ENCODE data around the gene IDH1.

IDH1 gene

DNA sequence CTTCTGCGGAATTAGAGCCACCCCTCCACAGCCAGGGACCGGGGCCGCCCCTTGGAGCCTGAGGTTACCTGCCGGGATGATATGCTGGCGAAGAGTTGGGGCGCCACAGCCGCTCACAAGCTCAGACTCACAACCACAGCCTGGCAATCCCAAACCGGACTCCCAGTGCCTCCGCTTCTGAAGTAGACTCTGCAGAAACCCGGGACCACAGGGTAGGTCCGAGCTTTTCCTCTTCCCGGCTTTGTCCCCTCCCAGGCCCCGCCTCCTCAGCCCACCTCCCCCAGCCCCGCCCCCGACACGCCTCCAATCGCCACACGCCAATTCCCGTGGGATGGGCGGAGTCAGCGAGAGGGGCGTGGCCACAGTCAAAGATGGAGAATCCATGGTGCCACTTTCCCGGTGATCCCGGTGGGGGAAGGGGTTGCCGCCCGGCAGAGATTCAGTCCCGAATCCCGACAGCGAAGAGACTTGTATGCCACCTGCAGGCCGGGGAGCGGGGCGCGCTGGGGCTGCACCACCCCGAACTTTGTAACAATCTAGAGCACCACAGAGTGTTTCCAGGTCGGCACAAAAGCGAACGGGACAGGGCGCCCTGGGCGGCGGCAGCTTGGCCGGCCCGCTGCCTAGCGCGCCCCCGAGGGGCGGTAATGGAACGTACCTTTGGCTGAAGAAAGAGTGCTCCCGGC lies at the start of gene IDH1:
Gene IDH1, minus strand, starts transcription at position 201 of the 686 bp plus-strand sequence. CDS start 3,520 bp downstream, outside the sequence.
- CTCF ChIA-PET, result interaction anchor here (0.6 to 2.5 kb wide), 5 partner anchors 10 to 183 kb away, joined by 3 to 15 read pairs (median 4); no protein-coding TSS in a partner anchor
- peak; percentile 94 for DNase-seq (ENCODE audit: extremely low spot score)
- POLR2A ChIA-PET, result interaction anchor here (0.6 to 2.9 kb wide), 4 partner anchors 11 to 113 kb away, joined by 3 to 20 read pairs (median 6); partner anchors contain the start of gene PIKFYVE
- TF ChIP-seq HDGF (IDR thresholded peaks at IDR 0.05; ENCODE audit: borderline replicate concordance), result no peak
- TF ChIP-seq BHLHE40 (IDR thresholded peaks at IDR 0.05; ENCODE audit: borderline replicate concordance), result no peak
- no peak for TF ChIP-seq LEF1 (IDR thresholded peaks at IDR 0.05; ENCODE audit: borderline replicate concordance)
- TF ChIP-seq ZNF384 (IDR thresholded peaks at IDR 0.05), result no peak
- no peak for TF ChIP-seq SUZ12 (IDR thresholded peaks at IDR 0.05)
- TF ChIP-seq SP1 (IDR thresholded peaks at IDR 0.05), result no peak
- TF ChIP-seq, protein P1, sequence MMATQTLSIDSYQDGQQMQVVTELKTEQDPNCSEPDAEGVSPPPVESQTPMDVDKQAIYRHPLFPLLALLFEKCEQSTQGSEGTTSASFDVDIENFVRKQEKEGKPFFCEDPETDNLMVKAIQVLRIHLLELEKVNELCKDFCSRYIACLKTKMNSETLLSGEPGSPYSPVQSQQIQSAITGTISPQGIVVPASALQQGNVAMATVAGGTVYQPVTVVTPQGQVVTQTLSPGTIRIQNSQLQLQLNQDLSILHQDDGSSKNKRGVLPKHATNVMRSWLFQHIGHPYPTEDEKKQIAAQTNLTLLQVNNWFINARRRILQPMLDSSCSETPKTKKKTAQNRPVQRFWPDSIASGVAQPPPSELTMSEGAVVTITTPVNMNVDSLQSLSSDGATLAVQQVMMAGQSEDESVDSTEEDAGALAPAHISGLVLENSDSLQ (IDR thresholded peaks at IDR 0.05), result no peak
- TF ChIP-seq NFRKB (IDR thresholded peaks at IDR 0.05), result no peak
- TF ChIP-seq CTBP1 (IDR thresholded peaks at IDR 0.05; ENCODE audit: borderline replicate concordance), result no peak
- no peak for TF ChIP-seq TARDBP (IDR thresholded peaks at IDR 0.05)
- no peak for TF ChIP-seq FOXA1 (IDR thresholded peaks at IDR 0.05)
- no peak for TF ChIP-seq FOXM1 (IDR thresholded peaks at IDR 0.05; ENCODE audit: borderline replicate concordance)

GRCh38 chr2:208304157-208304556 lies 49.3 kb upstream of the IDH1 start:
- TF ChIP-seq ZNF384 (IDR thresholded peaks at IDR 0.05) (no peak), SUZ12 (IDR thresholded peaks at IDR 0.05) (no peak), ARNT (IDR thresholded peaks at IDR 0.05) (no peak), NFRKB (IDR thresholded peaks at IDR 0.05) (no peak), HDGF (IDR thresholded peaks at IDR 0.05; ENCODE audit: borderline replicate concordance) (no peak), CTBP1 (IDR thresholded peaks at IDR 0.05; ENCODE audit: borderline replicate concordance) (no peak), LEF1 (IDR thresholded peaks at IDR 0.05; ENCODE audit: borderline replicate concordance) (no peak), TARDBP (IDR thresholded peaks at IDR 0.05) (no peak), FOXM1 (IDR thresholded peaks at IDR 0.05; ENCODE audit: borderline replicate concordance) (no peak), FOXK2 (IDR thresholded peaks at IDR 0.05) (no peak), ELF4 (IDR thresholded peaks at IDR 0.05) (no peak), BHLHE40 (IDR thresholded peaks at IDR 0.05; ENCODE audit: borderline replicate concordance) (no peak), FOXA1 (IDR thresholded peaks at IDR 0.05) (no peak), SP1 (IDR thresholded peaks at IDR 0.05) (no peak), L3MBTL2 (conservative IDR thresholded peaks at IDR 0.05) (no peak)
- TF ChIP-seq, protein P1 (IDR thresholded peaks at IDR 0.05), result no peak
- CTCF ChIA-PET, result no interaction called here
- no peak for DNase-seq (ENCODE audit: extremely low spot score)
- POLR2A ChIA-PET, result no interaction called here

GRCh38 chr2:208300847-208301618 lies 46.2 kb upstream of the IDH1 start:
- no peak for DNase-seq (ENCODE audit: extremely low spot score)
- TF ChIP-seq FOXA1 (IDR thresholded peaks at IDR 0.05), result no peak
- no peak for TF ChIP-seq SP1 (IDR thresholded peaks at IDR 0.05)
- no peak for TF ChIP-seq ELF4 (IDR thresholded peaks at IDR 0.05)
- TF ChIP-seq FOXK2 (IDR thresholded peaks at IDR 0.05), result no peak
- no peak for TF ChIP-seq FOXM1 (IDR thresholded peaks at IDR 0.05; ENCODE audit: borderline replicate concordance)
- TF ChIP-seq, protein P1 (IDR thresholded peaks at IDR 0.05), result no peak
- TF ChIP-seq TARDBP (IDR thresholded peaks at IDR 0.05), result no peak
- TF ChIP-seq ARNT (IDR thresholded peaks at IDR 0.05), result no peak
- ChIA-PET POLR2A (no interaction called here), CTCF (no interaction called here)

- no peak for DNase-seq (ENCODE audit: extremely low spot score)
- no peak for TF ChIP-seq HDGF (IDR thresholded peaks at IDR 0.05; ENCODE audit: borderline replicate concordance)
- TF ChIP-seq ZNF384 (IDR thresholded peaks at IDR 0.05), result no peak
- no peak for TF ChIP-seq BHLHE40 (IDR thresholded peaks at IDR 0.05; ENCODE audit: borderline replicate concordance)
- TF ChIP-seq NFRKB (IDR thresholded peaks at IDR 0.05), result no peak
- TF ChIP-seq ARNT (IDR thresholded peaks at IDR 0.05), result no peak
- TF ChIP-seq TARDBP (IDR thresholded peaks at IDR 0.05), result no peak
- TF ChIP-seq SP1 (IDR thresholded peaks at IDR 0.05), result no peak
- TF ChIP-seq FOXK2 (IDR thresholded peaks at IDR 0.05), result no peak
- no peak for TF ChIP-seq CTBP1 (IDR thresholded peaks at IDR 0.05; ENCODE audit: borderline replicate concordance)
- TF ChIP-seq, protein P1 (IDR thresholded peaks at IDR 0.05), result no peak
- no peak for TF ChIP-seq LEF1 (IDR thresholded peaks at IDR 0.05; ENCODE audit: borderline replicate concordance)
- TF ChIP-seq SUZ12 (IDR thresholded peaks at IDR 0.05), result no peak
- TF ChIP-seq ELF4 (IDR thresholded peaks at IDR 0.05), result no peak
- no peak for TF ChIP-seq L3MBTL2 (conservative IDR thresholded peaks at IDR 0.05)
- TF ChIP-seq FOXM1 (IDR thresholded peaks at IDR 0.05; ENCODE audit: borderline replicate concordance), result no peak
- no peak for TF ChIP-seq FOXA1 (IDR thresholded peaks at IDR 0.05)
- POLR2A ChIA-PET, result no interaction called here
- CTCF ChIA-PET, result no interaction called here
These were observed 43.1 kb upstream of the IDH1 start for GRCh38 chr2:208297961-208298360.

DNA sequence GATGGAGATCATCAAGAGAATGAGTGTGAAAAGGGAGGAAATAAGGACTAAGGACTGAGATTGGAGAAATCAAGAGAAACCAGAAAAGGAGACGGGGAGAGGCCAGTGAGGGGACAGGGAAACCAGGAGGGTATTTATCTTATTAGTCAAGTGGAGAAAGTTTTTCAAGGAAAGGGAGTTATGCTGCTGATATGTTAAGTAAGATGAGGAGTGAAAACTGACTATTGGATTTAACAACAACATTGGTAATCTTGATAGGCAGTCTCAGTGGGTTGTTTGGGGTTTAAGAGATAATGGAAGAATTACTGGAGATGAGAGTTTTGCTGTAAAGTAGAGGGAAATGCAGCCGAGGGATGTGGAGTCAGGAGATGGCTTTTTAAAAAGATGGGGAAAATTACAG lies 41.7 kb upstream of the IDH1 start:
- POLR2A ChIA-PET, result no interaction called here
- CTCF ChIA-PET, result no interaction called here
- TF ChIP-seq ELF4 (IDR thresholded peaks at IDR 0.05), result no peak
- TF ChIP-seq ZNF384 (IDR thresholded peaks at IDR 0.05), result no peak
- TF ChIP-seq BHLHE40 (IDR thresholded peaks at IDR 0.05; ENCODE audit: borderline replicate concordance), result no peak
- TF ChIP-seq FOXK2 (IDR thresholded peaks at IDR 0.05), result no peak
- no peak for TF ChIP-seq HDGF (IDR thresholded peaks at IDR 0.05; ENCODE audit: borderline replicate concordance)
- TF ChIP-seq FOXM1 (IDR thresholded peaks at IDR 0.05; ENCODE audit: borderline replicate concordance), result no peak
- TF ChIP-seq L3MBTL2 (conservative IDR thresholded peaks at IDR 0.05), result no peak
- TF ChIP-seq SUZ12 (IDR thresholded peaks at IDR 0.05), result no peak
- TF ChIP-seq CTBP1 (IDR thresholded peaks at IDR 0.05; ENCODE audit: borderline replicate concordance), result no peak
- TF ChIP-seq, protein P1 (IDR thresholded peaks at IDR 0.05), result no peak
- no peak for TF ChIP-seq SP1 (IDR thresholded peaks at IDR 0.05)
- TF ChIP-seq FOXA1 (IDR thresholded peaks at IDR 0.05), result no peak
- TF ChIP-seq NFRKB (IDR thresholded peaks at IDR 0.05), result no peak
- no peak for TF ChIP-seq LEF1 (IDR thresholded peaks at IDR 0.05; ENCODE audit: borderline replicate concordance)
- TF ChIP-seq ARNT (IDR thresholded peaks at IDR 0.05), result no peak
- TF ChIP-seq TARDBP (IDR thresholded peaks at IDR 0.05), result no peak
- no peak for DNase-seq (ENCODE audit: extremely low spot score)
